NCI-H2171 treated with DMSO at 0.1 percent for 48 hours (cell line): ENCODE measurements around the gene ADD1.
"Not testable (repeated sequence)": the region's sequence is repeated elsewhere in the genome, so short reads cannot be mapped to it uniquely, and the experiment has no call there.

Experiments
- DNase-seq: peaks from one replicate; lab custom pipeline; 2025; lab: John Stamatoyannopoulos, UW

Gene ADD1

GRCh38 chr4:2944586-2945526 is 101.2 kb downstream of the ADD1 start:
- no peak for DNase-seq

GRCh38 chr4:2945619-2946604 is 102.3 kb downstream of the ADD1 start:
- DNase-seq, result not testable (repeated sequence)

GRCh38 chr4:2946812-2947600 is 103.4 kb downstream of the ADD1 start:
- no peak for DNase-seq

- DNase-seq, result no peak
These were observed 104.3 kb downstream of the ADD1 start for GRCh38 chr4:2947926-2948325.

GRCh38 chr4:2948895-2949781 is 105.5 kb downstream of the ADD1 start:
- DNase-seq, result no peak

- DNase-seq, result no peak
These were observed 106.1 kb downstream of the ADD1 start for GRCh38 chr4:2949782-2950125.

GRCh38 chr4:2950221-2950989 is 106.8 kb downstream of the ADD1 start:
- no peak for DNase-seq

- DNase-seq, result no peak
These were observed 109.9 kb downstream of the ADD1 start for GRCh38 chr4:2953496-2953895.

GRCh38 chr4:2954358-2955185 is 110.9 kb downstream of the ADD1 start:
- no peak for DNase-seq

- DNase-seq, result not testable (repeated sequence)
These were observed 111.8 kb downstream of the ADD1 start for GRCh38 chr4:2955186-2956044.

- no peak for DNase-seq
These were observed 114.8 kb downstream of the ADD1 start for GRCh38 chr4:2958446-2958845.

- not testable (repeated sequence) for DNase-seq
These were observed 116.8 kb downstream of the ADD1 start for GRCh38 chr4:2960450-2960849.

GRCh38 chr4:2961421-2961810 is 117.8 kb downstream of the ADD1 start:
- DNase-seq, result no peak

- DNase-seq, result no peak
These were observed 118.3 kb downstream of the ADD1 start for GRCh38 chr4:2961811-2962441.

- DNase-seq, result no peak
These were observed 119.0 kb downstream of the ADD1 start for GRCh38 chr4:2962614-2963174.

GRCh38 chr4:2963175-2963965 is 119.7 kb downstream of the ADD1 start, which contains the start of the genes GRK4 and NOP14:
Gene GRK4 (plus strand): TSS chr4:2963571. CDS start chr4:2964071, 500 bp downstream.
Gene NOP14 (minus strand): TSS chr4:2963406. CDS start chr4:2963319, 87 bp downstream.
- DNase-seq, result peak; percentile 91
